Loucy (cell line): ENCODE measurements around the gene SMARCA5.

Source experiments
- H2AFZ ChIP-seq: fragments of 200-600 bp; sonication (generic); 2 replicates; pipeline ENCODE4 v1.6.0; 2016; ENCODE audit warnings: antibody characterized with exemption, mild to moderate bottlenecking, low read length, moderate library complexity
- H3F3A ChIP-seq: fragments of 200-600 bp; 2 replicates; pipeline ENCODE4 v1.6.0; 2016; ENCODE audit warnings: antibody characterized with exemption, low read depth, mild to moderate bottlenecking
- H3K27me3 ChIP-seq: fragments of 200-600 bp; sonication (generic); 2 replicates; pipeline ENCODE4 v1.6.1; 2014; ENCODE audit warnings: low read length, mild to moderate bottlenecking; ENCODE audit not compliant: insufficient read depth, poor library complexity, severe bottlenecking
- H3K36me3 ChIP-seq: fragments of 200-600 bp; sonication (generic); 2 replicates; pipeline ENCODE4 v1.6.1; 2016; ENCODE audit warnings: low read length; ENCODE audit not compliant: insufficient read depth
- H3K4me1 ChIP-seq: fragments of 200-600 bp; sonication (generic); 2 replicates; pipeline ENCODE4 v1.5.1; 2014; ENCODE audit warnings: low read length, mild to moderate bottlenecking; ENCODE audit not compliant: insufficient read depth, poor library complexity, severe bottlenecking
- H3K4me2 ChIP-seq: fragments of 200-600 bp; sonication (generic); 2 replicates; pipeline ENCODE4 v1.6.0; 2014; ENCODE audit warnings: antibody characterized with exemption, low read length, low read depth, mild to moderate bottlenecking; ENCODE audit not compliant: poor library complexity, severe bottlenecking
- H3K4me3 ChIP-seq: fragments of 200-600 bp; sonication (generic); 2 replicates; pipeline ENCODE4 v1.5.1; 2014; ENCODE audit warnings: low read length, mild to moderate bottlenecking, mixed read lengths; ENCODE audit not compliant: poor library complexity, severe bottlenecking
- H3K79me2 ChIP-seq: fragments of 200-600 bp; sonication (generic); 2 replicates; pipeline ENCODE4 v1.6.1; 2014; ENCODE audit warnings: low read length; ENCODE audit not compliant: insufficient read depth
- H3K9ac ChIP-seq: fragments of 200-600 bp; sonication (generic); 2 replicates; pipeline ENCODE4 v1.6.0; 2014; ENCODE audit warnings: mild to moderate bottlenecking, low read depth, low read length, moderate library complexity; ENCODE audit not compliant: poor library complexity, severe bottlenecking
- H3K9me2 ChIP-seq: fragments of 200-600 bp; sonication (generic); replicated peaks from 2 replicates; pipeline ENCODE4 v1.6.1; 2016; ENCODE audit warnings: low read depth, low read length, mixed read lengths
- H3K9me3 ChIP-seq: fragments of 200-600 bp; sonication (generic); 2 replicates; pipeline ENCODE4 v1.6.1; 2014; ENCODE audit warnings: mild to moderate bottlenecking, antibody characterized with exemption, low read length, low read depth; ENCODE audit not compliant: insufficient read depth
- H4K20me1 ChIP-seq: fragments of 200-600 bp; sonication (generic); 2 replicates; pipeline ENCODE4 v1.6.0; 2014; ENCODE audit warnings: antibody characterized with exemption, low read length, mild to moderate bottlenecking; ENCODE audit not compliant: insufficient read depth, poor library complexity, severe bottlenecking
- EZH2phosphoT487 ChIP-seq: fragments of 200-600 bp; IDR thresholded peaks from 2 replicates; pipeline ENCODE4 v1.6.1; 2018; ENCODE audit warnings: antibody characterized with exemption, mild to moderate bottlenecking, moderate library complexity, borderline replicate concordance
- TF ChIP-seq, protein P1 (sequence below): fragments of 200-600 bp; sonication (generic); conservative IDR thresholded peaks from 2 replicates; pipeline ENCODE4 v1.5.1; 2014; ENCODE audit warnings: mild to moderate bottlenecking, antibody characterized with exemption, low read length

SMARCA5 gene

DNA sequence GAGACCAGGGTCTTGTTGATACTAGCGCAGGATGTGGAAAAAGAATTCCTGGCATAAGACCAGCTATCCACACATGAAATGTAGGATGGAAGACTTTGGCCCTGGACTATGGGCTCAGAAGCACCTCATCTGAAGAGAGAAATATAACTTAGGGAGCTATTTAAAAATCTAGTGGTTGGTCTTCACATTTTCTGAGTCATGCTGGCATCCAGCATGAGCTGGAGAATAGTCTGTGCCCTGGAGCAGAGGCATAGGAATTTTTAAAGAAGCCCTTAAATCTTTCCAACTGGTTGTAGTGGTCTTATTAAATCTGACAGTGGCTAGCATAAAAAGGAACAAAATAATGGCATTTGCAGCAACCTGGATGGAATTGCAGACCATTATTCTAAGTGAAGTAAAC lies 86.3 kb downstream of the SMARCA5 start:
- H3K9me3 ChIP-seq, result no peaks in the 10 kb centered on the region
- no peak overlapping the region for H2AFZ ChIP-seq
- no peaks in the 10 kb centered on the region for H3K4me1 ChIP-seq
- no peak overlapping the region for H3K9ac ChIP-seq
- H3K79me2 ChIP-seq, result no peaks in the 10 kb centered on the region
- TF ChIP-seq, protein P1, sequence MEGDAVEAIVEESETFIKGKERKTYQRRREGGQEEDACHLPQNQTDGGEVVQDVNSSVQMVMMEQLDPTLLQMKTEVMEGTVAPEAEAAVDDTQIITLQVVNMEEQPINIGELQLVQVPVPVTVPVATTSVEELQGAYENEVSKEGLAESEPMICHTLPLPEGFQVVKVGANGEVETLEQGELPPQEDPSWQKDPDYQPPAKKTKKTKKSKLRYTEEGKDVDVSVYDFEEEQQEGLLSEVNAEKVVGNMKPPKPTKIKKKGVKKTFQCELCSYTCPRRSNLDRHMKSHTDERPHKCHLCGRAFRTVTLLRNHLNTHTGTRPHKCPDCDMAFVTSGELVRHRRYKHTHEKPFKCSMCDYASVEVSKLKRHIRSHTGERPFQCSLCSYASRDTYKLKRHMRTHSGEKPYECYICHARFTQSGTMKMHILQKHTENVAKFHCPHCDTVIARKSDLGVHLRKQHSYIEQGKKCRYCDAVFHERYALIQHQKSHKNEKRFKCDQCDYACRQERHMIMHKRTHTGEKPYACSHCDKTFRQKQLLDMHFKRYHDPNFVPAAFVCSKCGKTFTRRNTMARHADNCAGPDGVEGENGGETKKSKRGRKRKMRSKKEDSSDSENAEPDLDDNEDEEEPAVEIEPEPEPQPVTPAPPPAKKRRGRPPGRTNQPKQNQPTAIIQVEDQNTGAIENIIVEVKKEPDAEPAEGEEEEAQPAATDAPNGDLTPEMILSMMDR, result no peak
- TF ChIP-seq EZH2phosphoT487, result no peak
- H3K4me3 ChIP-seq, result no peak overlapping the region
- no peaks in the 10 kb centered on the region for H3K27me3 ChIP-seq
- H4K20me1 ChIP-seq, result no peaks in the 10 kb centered on the region
- no peaks in the 10 kb centered on the region for H3F3A ChIP-seq
- no peaks in the 10 kb centered on the region for H3K9me2 ChIP-seq
- no peaks in the 10 kb centered on the region for H3K36me3 ChIP-seq
- H3K4me2 ChIP-seq, result no peak overlapping the region

DNA sequence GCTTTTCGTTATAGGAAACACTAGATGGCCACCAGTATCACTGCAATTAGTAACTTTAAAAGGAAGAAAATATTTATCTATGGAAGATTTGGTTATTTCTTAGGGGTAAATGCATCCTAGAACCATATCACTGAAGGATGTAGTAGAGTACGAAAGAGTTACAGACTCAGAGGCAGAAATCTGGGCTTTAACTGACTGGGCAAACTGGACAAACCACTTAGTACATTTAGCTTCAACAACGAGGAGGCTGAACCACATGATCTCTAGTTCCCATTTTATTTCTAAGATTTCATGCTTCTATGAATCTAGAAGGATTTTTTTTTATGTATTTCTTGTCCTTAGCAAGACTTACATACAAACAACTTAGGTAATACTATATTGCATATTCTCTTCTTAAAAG lies 93.0 kb downstream of the SMARCA5 start:
- Histone ChIP-seq H3F3A (no peaks in the 10 kb centered on the region), H3K9me3 (no peaks in the 10 kb centered on the region), H3K79me2 (no peaks in the 10 kb centered on the region), H3K9me2 (no peaks in the 10 kb centered on the region), H4K20me1 (no peaks in the 10 kb centered on the region), H3K9ac (no peak overlapping the region), H3K36me3 (no peaks in the 10 kb centered on the region; the same call in 1 of the 2 replicates), H3K4me1 (no peaks in the 10 kb centered on the region), H2AFZ (no peak overlapping the region), H3K27me3 (peaks cover 20% of the 10 kb centered on the region), H3K4me3 (no peak overlapping the region), H3K4me2 (no peak overlapping the region)
- no peak for TF ChIP-seq EZH2phosphoT487
- TF ChIP-seq, protein P1, result no peak
